HepG2 (cell line): ENCODE results near the gene TMEM98. TPM values are rescaled to one million over a fixed set of nuclear protein-coding genes. Genes with fewer than 3 reads are reported as not detected.

Source experiments
- AGO2 ChIP-seq: fragments of 200-400 bp; formaldehyde crosslinking; optimal IDR thresholded peaks from 2 replicates; pipeline ENCODE3; 2017; ENCODE audit warnings: mild to moderate bottlenecking, low read depth, low read length, moderate library complexity
- EP300 ChIP-seq, 3 experiments: sonication (generic) in 1 of 3; formaldehyde crosslinking in 1 of 3; IDR thresholded peaks; 2 replicates each; pipeline versions ENCODE4 v1.5.1 to v1.6.1; 2011 to 2020; ENCODE audit warnings: low read depth in 2 of 3, low read length in 2 of 3, borderline replicate concordance in 1 of 3, improper control_type of control experiment in 1 of 3, mild to moderate bottlenecking in 1 of 3, missing genetic modification reagents in 1 of 3, moderate library complexity in 1 of 3
- FOXJ3 ChIP-seq: sonication (generic); formaldehyde crosslinking; IDR thresholded peaks from 2 replicates; pipeline ENCODE4 v1.4.0; 2020; ENCODE audit warnings: missing genetic modification reagents, mild to moderate bottlenecking, borderline replicate concordance
- GMEB1 ChIP-seq: sonication (generic); formaldehyde crosslinking; IDR thresholded peaks from 2 replicates; pipeline ENCODE4 v1.5.1; 2020; ENCODE audit warnings: missing genetic modification reagents, mild to moderate bottlenecking, borderline replicate concordance
- HDAC2 ChIP-seq: sonication (generic); formaldehyde crosslinking; IDR thresholded peaks from 2 replicates; pipeline ENCODE4 v1.4.0; 2020; ENCODE audit warnings: missing genetic modification reagents
- HNRNPL ChIP-seq: fragments of 200-400 bp; formaldehyde crosslinking; IDR thresholded peaks from 2 replicates; pipeline ENCODE4 v1.6.1; 2017; ENCODE audit warnings: mild to moderate bottlenecking, low read depth, low read length
- HOXA5 ChIP-seq: sonication (generic); formaldehyde crosslinking; IDR thresholded peaks from 2 replicates; pipeline ENCODE4 v1.4.0; 2020; ENCODE audit warnings: missing genetic modification reagents
- JUN ChIP-seq: sonication (generic); formaldehyde crosslinking; IDR thresholded peaks from 2 replicates; pipeline ENCODE4 v1.4.0; 2020; ENCODE audit warnings: mild to moderate bottlenecking, missing genetic modification reagents
- MIER2 ChIP-seq: IDR thresholded peaks from 2 replicates; pipeline ENCODE4 v1.6.1; 2016; ENCODE audit warnings: missing biosample characterization, missing genetic modification reagents
- SIN3B ChIP-seq: fragments of 150-350 bp; IDR thresholded peaks from 2 replicates; pipeline ENCODE4 v1.6.1; 2014; ENCODE audit warnings: low read length
- SPEN ChIP-seq: sonication (generic); formaldehyde crosslinking; IDR thresholded peaks from 2 replicates; pipeline ENCODE4 v1.5.1; 2020; ENCODE audit warnings: low read depth, mild to moderate bottlenecking, missing genetic modification reagents
- XRCC5 ChIP-seq: fragments of 200-400 bp; formaldehyde crosslinking; optimal IDR thresholded peaks from 2 replicates; pipeline ENCODE3; 2017; ENCODE audit warnings: mild to moderate bottlenecking, low read length
- ZKSCAN5 ChIP-seq: sonication (generic); formaldehyde crosslinking; IDR thresholded peaks from 2 replicates; pipeline ENCODE4 v1.5.1; 2020; ENCODE audit warnings: mild to moderate bottlenecking, missing genetic modification reagents
- ZNF232 ChIP-seq: sonication (generic); formaldehyde crosslinking; IDR thresholded peaks from 2 replicates; pipeline ENCODE4 v1.4.0; 2020; ENCODE audit warnings: missing genetic modification reagents, borderline replicate concordance
- ZNF563 ChIP-seq: sonication (generic); formaldehyde crosslinking; IDR thresholded peaks from 2 replicates; pipeline ENCODE4 v1.8.0; 2022; ENCODE audit warnings: mild to moderate bottlenecking, moderate library complexity, missing genetic modification reagents
- ZSCAN20 ChIP-seq: sonication (generic); formaldehyde crosslinking; IDR thresholded peaks from 2 replicates; pipeline ENCODE4 v1.4.0; 2020; ENCODE audit warnings: missing genetic modification reagents, mild to moderate bottlenecking, borderline replicate concordance
- ZXDC ChIP-seq: sonication (generic); formaldehyde crosslinking; IDR thresholded peaks from 2 replicates; pipeline ENCODE4 v1.5.0; 2020; ENCODE audit warnings: mild to moderate bottlenecking, missing genetic modification reagents
- polyA plus RNA-seq, 8 experiments: library from polyadenylated mRNA; depleted of rRNA in 3 of 8; stranded (reverse) in 7 of 8; unstranded in 1 of 8; fragments of >200 nt; fragmentation: Illumina TruSeq in 4 of 8; extraction: Trizol in 4 of 8; gene quantifications; 2 replicates each; pipeline versions ENCODE4 v1.2.1 to v1.2.3, GENCODE V29; 2011 to 2016; ENCODE audit warnings: low read depth in 4 of 8, missing spikeins in 1 of 8, mixed read lengths in 1 of 8; ENCODE audit not compliant: insufficient read depth in 1 of 8
- total RNA-seq, 5 experiments: library from RNA; depleted of rRNA; stranded (reverse); fragments of >200 nt; fragmentation: Illumina TruSeq; extraction: Trizol; gene quantifications; 2 replicates each; pipeline ENCODE4 v1.2.3, GENCODE V29; 2016; ENCODE audit warnings: low read depth in 1 of 5
- TF ChIP-seq, protein P1 (sequence below): sonication (generic); formaldehyde crosslinking; IDR thresholded peaks from 2 replicates; pipeline ENCODE4 v1.5.1; 2020; ENCODE audit warnings: missing genetic modification reagents, mild to moderate bottlenecking, borderline replicate concordance
- TF ChIP-seq, protein P2 (sequence below): sonication (generic); formaldehyde crosslinking; IDR thresholded peaks from 2 replicates; pipeline ENCODE4 v1.5.0; 2020; ENCODE audit warnings: missing genetic modification reagents
- TF ChIP-seq, protein P3 (sequence below), 2 experiments: sonication (generic) in 1 of 2; formaldehyde crosslinking in 1 of 2; IDR thresholded peaks; 2 replicates each; pipeline versions ENCODE4 v1.4.0 to v1.6.1; 2018 to 2020; ENCODE audit warnings: missing genetic modification reagents in 2 of 2, borderline replicate concordance in 1 of 2, low read depth in 1 of 2, mild to moderate bottlenecking in 1 of 2, missing biosample characterization in 1 of 2

TMEM98 gene
- total and polyA plus RNA-seq, 2 of the 13 experiments (the other 11 are each of a cell fraction or from before 2014, with no cell fraction given), result 103 to 175 TPM

- peak; percentile 59 for TF ChIP-seq XRCC5
- no peak for TF ChIP-seq ZKSCAN5 (CRISPR knock-in tag)
- TF ChIP-seq, protein P1, sequence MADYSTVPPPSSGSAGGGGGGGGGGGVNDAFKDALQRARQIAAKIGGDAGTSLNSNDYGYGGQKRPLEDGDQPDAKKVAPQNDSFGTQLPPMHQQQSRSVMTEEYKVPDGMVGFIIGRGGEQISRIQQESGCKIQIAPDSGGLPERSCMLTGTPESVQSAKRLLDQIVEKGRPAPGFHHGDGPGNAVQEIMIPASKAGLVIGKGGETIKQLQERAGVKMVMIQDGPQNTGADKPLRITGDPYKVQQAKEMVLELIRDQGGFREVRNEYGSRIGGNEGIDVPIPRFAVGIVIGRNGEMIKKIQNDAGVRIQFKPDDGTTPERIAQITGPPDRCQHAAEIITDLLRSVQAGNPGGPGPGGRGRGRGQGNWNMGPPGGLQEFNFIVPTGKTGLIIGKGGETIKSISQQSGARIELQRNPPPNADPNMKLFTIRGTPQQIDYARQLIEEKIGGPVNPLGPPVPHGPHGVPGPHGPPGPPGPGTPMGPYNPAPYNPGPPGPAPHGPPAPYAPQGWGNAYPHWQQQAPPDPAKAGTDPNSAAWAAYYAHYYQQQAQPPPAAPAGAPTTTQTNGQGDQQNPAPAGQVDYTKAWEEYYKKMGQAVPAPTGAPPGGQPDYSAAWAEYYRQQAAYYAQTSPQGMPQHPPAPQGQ (CRISPR knock-in tag), result no peak
- no peak for TF ChIP-seq ZXDC (CRISPR knock-in tag)
- peak; percentile 67; the same call in 1 of the 2 replicates for TF ChIP-seq HNRNPL
- 0 out of 2 replicates have a peak, but pooled peaks have one; percentile 27 for TF ChIP-seq HDAC2 (CRISPR knock-in tag)
- no peak for TF ChIP-seq MIER2 (CRISPR knock-in tag)
- no peak for TF ChIP-seq ZNF563 (CRISPR knock-in tag)
- no peak for TF ChIP-seq AGO2
- TF ChIP-seq HOXA5, result no peak
- TF ChIP-seq, protein P2, sequence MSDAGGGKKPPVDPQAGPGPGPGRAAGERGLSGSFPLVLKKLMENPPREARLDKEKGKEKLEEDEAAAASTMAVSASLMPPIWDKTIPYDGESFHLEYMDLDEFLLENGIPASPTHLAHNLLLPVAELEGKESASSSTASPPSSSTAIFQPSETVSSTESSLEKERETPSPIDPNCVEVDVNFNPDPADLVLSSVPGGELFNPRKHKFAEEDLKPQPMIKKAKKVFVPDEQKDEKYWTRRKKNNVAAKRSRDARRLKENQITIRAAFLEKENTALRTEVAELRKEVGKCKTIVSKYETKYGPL (CRISPR knock-in tag), result no peak
- TF ChIP-seq SPEN (CRISPR knock-in tag), result no peak
- TF ChIP-seq ZSCAN20 (CRISPR knock-in tag), result no peak
- TF ChIP-seq ZNF232 (CRISPR knock-in tag), result 0 out of 2 replicates have a peak, but pooled peaks have one; percentile 36
- TF ChIP-seq GMEB1 (CRISPR knock-in tag), result no peak
- TF ChIP-seq, protein P3, sequence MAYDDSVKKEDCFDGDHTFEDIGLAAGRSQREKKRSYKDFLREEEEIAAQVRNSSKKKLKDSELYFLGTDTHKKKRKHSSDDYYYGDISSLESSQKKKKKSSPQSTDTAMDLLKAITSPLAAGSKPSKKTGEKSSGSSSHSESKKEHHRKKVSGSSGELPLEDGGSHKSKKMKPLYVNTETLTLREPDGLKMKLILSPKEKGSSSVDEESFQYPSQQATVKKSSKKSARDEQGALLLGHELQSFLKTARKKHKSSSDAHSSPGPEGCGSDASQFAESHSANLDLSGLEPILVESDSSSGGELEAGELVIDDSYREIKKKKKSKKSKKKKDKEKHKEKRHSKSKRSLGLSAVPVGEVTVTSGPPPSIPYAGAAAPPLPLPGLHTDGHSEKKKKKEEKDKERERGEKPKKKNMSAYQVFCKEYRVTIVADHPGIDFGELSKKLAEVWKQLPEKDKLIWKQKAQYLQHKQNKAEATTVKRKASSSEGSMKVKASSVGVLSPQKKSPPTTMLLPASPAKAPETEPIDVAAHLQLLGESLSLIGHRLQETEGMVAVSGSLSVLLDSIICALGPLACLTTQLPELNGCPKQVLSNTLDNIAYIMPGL (CRISPR knock-in tag; IDR thresholded peaks at IDR 0.05; ENCODE audit: borderline replicate concordance in 1 of 2, low read depth in 1 of 2), result peak in 1 of 2 experiments; percentile 33; a peak in 1 of 4 replicates
- TF ChIP-seq EP300 (IDR thresholded peaks at IDR 0.05; ENCODE audit: low read depth in 2 of 2, low read length in 2 of 2), result no peak
- TF ChIP-seq EP300 (CRISPR knock-in tag; IDR thresholded peaks at IDR 0.05; ENCODE audit: borderline replicate concordance), result no peak
- TF ChIP-seq FOXJ3 (CRISPR knock-in tag), result no peak
- no peak for TF ChIP-seq JUN (CRISPR knock-in tag)
- TF ChIP-seq SIN3B, result 0 out of 2 replicates have a peak, but pooled peaks have one; percentile 39
These were observed 9.0 kb downstream of the TMEM98 start (continued) for GRCh38 chr17:32936894-32937500.
